Gastrocnemius medialis (tissue), 4 donors: ENCODE results near the gene AEBP1. TPM values are rescaled to one million over a fixed set of nuclear protein-coding genes. Genes with fewer than 3 reads are reported as not detected.

Experiments used
- ATAC-seq, 2 donors: fragments of 150-250 bp; one replicate each; pipeline ENCODE4 v1.9.1; 2016
- DNase-seq, 2 donors: peaks; one replicate each; pipeline ENCODE4 v3.0.0-alpha.2; 2019
- H3K27ac ChIP-seq, 4 donors: fragments of 200-600 bp; sonication (generic); 1 replicate in 1 of 4; 2 replicates in 3 of 4; pipeline ENCODE4 v1.5.1; 2016 to 2018; ENCODE audit warnings: mild to moderate bottlenecking in 2 of 4, moderate library complexity in 1 of 4
- H3K27me3 ChIP-seq, 3 donors: fragments of 200-600 bp; sonication (generic) in 2 of 3; 1 replicate in 1 of 3; 2 replicates in 2 of 3; pipeline versions ENCODE4 v1.5.1 to v1.6.0; 2016 to 2019; ENCODE audit warnings: mild to moderate bottlenecking in 1 of 3, moderate library complexity in 1 of 3
- H3K36me3 ChIP-seq, 2 donors: fragments of 200-600 bp; sonication (generic) in 1 of 2; one replicate each; pipeline ENCODE4 v1.5.1; 2017 to 2018
- H3K4me1 ChIP-seq, 2 donors: fragments of 200-600 bp; sonication (generic) in 1 of 2; one replicate each; pipeline ENCODE4 v1.5.1; 2016 to 2017; ENCODE audit warnings: mild to moderate bottlenecking in 2 of 2
- H3K4me3 ChIP-seq, 4 donors: fragments of 200-600 bp; sonication (generic) in 3 of 4; 1 replicate in 1 of 4; 2 replicates in 3 of 4; pipeline ENCODE4 v1.5.1; 2016 to 2019; ENCODE audit warnings: mild to moderate bottlenecking in 2 of 4
- H3K9me3 ChIP-seq, 3 donors: fragments of 200-600 bp; sonication (generic) in 2 of 3; 1 replicate in 1 of 3; 2 replicates in 2 of 3; pipeline ENCODE4 v1.5.1; 2016 to 2019
- CTCF ChIP-seq, 5 experiments: fragments of 450-650 bp in 3 of 5; fragments of 200-600 bp in 2 of 5; sonication (generic) in 2 of 5; IDR thresholded peaks in 4 of 5; conservative IDR thresholded peaks in 1 of 5; 1 replicate in 4 of 5; 2 replicates in 1 of 5; pipeline ENCODE4 v1.5.1; 2016 to 2019; ENCODE audit warnings: antibody characterized with exemption in 5 of 5, mild to moderate bottlenecking in 3 of 5, moderate library complexity in 3 of 5
- POLR2A ChIP-seq, 2 donors: fragments of 450-650 bp; IDR thresholded peaks; one replicate each; pipeline ENCODE4 v1.6.1; 2017; ENCODE audit warnings: antibody characterized with exemption in 2 of 2, mild to moderate bottlenecking in 2 of 2, moderate library complexity in 2 of 2
- in situ Hi-C, 4 donors: fragments of 200-750 bp; cut with MboI; loops; one replicate each; pipeline versions ENCODE4 v1.15.0 to v1.8.0; 2017; ENCODE audit warnings: low sequenced_read_pairs in 4 of 4
- intact Hi-C: fragments of 100-400 bp; cut with DNase I; formaldehyde crosslinking; loops from one replicate; pipeline ENCODE4 v1.15.1; 2023; ENCODE audit warnings: low total_unique reads
- total RNA-seq, 4 donors: library from RNA; depleted of rRNA; stranded (reverse); fragments of >200 nt; gene quantifications; one replicate each; pipeline versions ENCODE4 v1.1.0 to v1.2.3, GENCODE V29; 2016

AEBP1 gene
- total RNA-seq, 4 donors from 2014 or later, result 5.8 to 23.6 (median 15.9) TPM

GRCh38 chr7:44151956-44152355 is 47.8 kb downstream of the AEBP1 start:
- no peak overlapping the region for H3K27ac ChIP-seq
- TF ChIP-seq CTCF (IDR thresholded peaks at IDR 0.05 in 4 of 5, conservative IDR thresholded peaks at IDR 0.05 in 1 of 5), result no peak
- TF ChIP-seq POLR2A (IDR thresholded peaks at IDR 0.05), result no peak
- H3K9me3 ChIP-seq, result no peaks in the 10 kb centered on the region
- no peaks in the 10 kb centered on the region for H3K27me3 ChIP-seq
- H3K36me3 ChIP-seq, result no peaks in the 10 kb centered on the region
- H3K4me1 ChIP-seq, result no peaks in the 10 kb centered on the region
- in situ Hi-C loops, result no loop called here
- no peak overlapping the region for H3K4me3 ChIP-seq
- intact Hi-C loops, result no loop called here
- ATAC-seq (no peak), DNase-seq (no peak)

- no peak for TF ChIP-seq CTCF (IDR thresholded peaks at IDR 0.05 in 4 of 5, conservative IDR thresholded peaks at IDR 0.05 in 1 of 5)
- no peak for TF ChIP-seq POLR2A (IDR thresholded peaks at IDR 0.05)
- no peaks in the 10 kb centered on the region for H3K4me1 ChIP-seq
- in situ Hi-C loops, result no loop called here
These were observed 49.1 kb downstream of the AEBP1 start for GRCh38 chr7:44152971-44153947.

GRCh38 chr7:44153948-44154335 is 49.8 kb downstream of the AEBP1 start:
- DNase-seq, result no peak
- intact Hi-C loops, result no loop called here
- ATAC-seq, result no peak
- in situ Hi-C loops, result no loop called here
- TF ChIP-seq CTCF (IDR thresholded peaks at IDR 0.05 in 4 of 5, conservative IDR thresholded peaks at IDR 0.05 in 1 of 5), result no peak
- TF ChIP-seq POLR2A (IDR thresholded peaks at IDR 0.05), result no peak
- Histone ChIP-seq H3K36me3 (no peaks in the 10 kb centered on the region), H3K4me3 (no peak overlapping the region), H3K4me1 (peaks cover 0 to 2% of the 10 kb centered on the region in 2 donors), H3K9me3 (no peaks in the 10 kb centered on the region), H3K27me3 (no peaks in the 10 kb centered on the region), H3K27ac (no peak overlapping the region)

More at GRCh38 chr7:44152971-44153947, 49.1 kb downstream of the AEBP1 start:
- DNase-seq, result no peak
- ATAC-seq, result no peak
- Histone ChIP-seq H3K27me3 (no peaks in the 10 kb centered on the region), H3K27ac (no peak overlapping the region), H3K4me3 (no peak overlapping the region), H3K36me3 (no peaks in the 10 kb centered on the region), H3K9me3 (no peaks in the 10 kb centered on the region)
- intact Hi-C loops, result no loop called here

- ATAC-seq (no peak), DNase-seq (no peak)
- Histone ChIP-seq H3K27ac (no peak overlapping the region), H3K36me3 (no peaks in the 10 kb centered on the region), H3K4me3 (no peak overlapping the region), H3K9me3 (no peaks in the 10 kb centered on the region), H3K27me3 (no peaks in the 10 kb centered on the region), H3K4me1 (peaks cover 4 to 9% of the 10 kb centered on the region in 2 donors)
- intact Hi-C loops, result no loop called here
- in situ Hi-C loops, result no loop called here
- TF ChIP-seq CTCF (IDR thresholded peaks at IDR 0.05 in 4 of 5, conservative IDR thresholded peaks at IDR 0.05 in 1 of 5), result no peak
- no peak for TF ChIP-seq POLR2A (IDR thresholded peaks at IDR 0.05)
These were observed 50.6 kb downstream of the AEBP1 start for GRCh38 chr7:44154703-44155102.
